ENCODE results near the gene TMED4. TPM values are rescaled to one million over a fixed set of nuclear protein-coding genes. Genes with fewer than 3 reads are reported as not detected.

Gene TMED4
- total RNA-seq, 1 experiment from 2014 or later = 67.3 TPM

GRCh38 chr7:44590910-44591309 is 8.9 kb upstream of the TMED4 start:
- no peaks in the 10 kb centered on the region for H3K27me3 ChIP-seq (ENCODE audit: insufficient read depth, low read length)
- TF ChIP-seq ZBTB33 (IDR thresholded peaks at IDR 0.05; ENCODE audit: extremely low read depth, insufficient replicate concordance, low read length) (no peak), CBX3 (IDR thresholded peaks at IDR 0.05; ENCODE audit: low read depth) (no peak), SP1 (IDR thresholded peaks at IDR 0.05; ENCODE audit: low read depth) (no peak), FOSL1 (IDR thresholded peaks at IDR 0.05; ENCODE audit: low read depth) (no peak), RAD21 (IDR thresholded peaks at IDR 0.05; ENCODE audit: low read depth) (no peak), EGR1 (IDR thresholded peaks at IDR 0.05; ENCODE audit: low read depth) (no peak), EZH2phosphoT487 (IDR thresholded peaks at IDR 0.05; ENCODE audit: borderline replicate concordance) (no peak), TCF7L2 (IDR thresholded peaks at IDR 0.05; ENCODE audit: borderline replicate concordance, extremely low read depth, insufficient read depth, insufficient read length) (no peak), MAX (IDR thresholded peaks at IDR 0.05) (no peak), POLR2A (IDR thresholded peaks at IDR 0.05; ENCODE audit: borderline replicate concordance, extremely low read depth, insufficient read depth, insufficient read length) (no peak), ELF1 (IDR thresholded peaks at IDR 0.05; ENCODE audit: borderline replicate concordance, low read depth) (no peak), REST (IDR thresholded peaks at IDR 0.05; ENCODE audit: low read depth) (no peak), ZNF274 (IDR thresholded peaks at IDR 0.05; ENCODE audit: low read depth, low read length) (no peak), YY1 (IDR thresholded peaks at IDR 0.05; ENCODE audit: extremely low read depth, insufficient replicate concordance, low read depth, low read length) (no peak), JUND (IDR thresholded peaks at IDR 0.05) (no peak), CEBPB (IDR thresholded peaks at IDR 0.05; ENCODE audit: low read depth) (no peak), SIN3A (IDR thresholded peaks at IDR 0.05; ENCODE audit: low read depth) (no peak), ZFX (IDR thresholded peaks at IDR 0.05) (no peak)
- ChIA-PET RAD21 (ENCODE audit: low non-redundant PET in 1 of 2, low total read pairs in 2 of 2, uncharacterized antibody in 2 of 2, unreplicated experiment in 2 of 2) (no interaction called here), POLR2A (interaction anchor here (0.7 kb wide), 1 partner anchor 14 kb away, joined by 3 read pairs; no protein-coding TSS in a partner anchor), CTCF (interaction anchor here (1.2 kb wide), 1 partner anchor 257 kb away, joined by 3 read pairs; no protein-coding TSS in a partner anchor)
- DNase-seq (ENCODE audit: low read depth, low spot score) = no peak
- H3K4me2 ChIP-seq (ENCODE audit: low read length) = no peak overlapping the region
- H3K9me2 ChIP-seq (ENCODE audit: insufficient read depth) = no peaks in the 10 kb centered on the region
- no peak overlapping the region for H3K27ac ChIP-seq (ENCODE audit: low read depth, low read length)
- H2AFZ ChIP-seq (ENCODE audit: low read depth, low read length, poor library complexity, severe bottlenecking) = no peak overlapping the region
- H3K79me2 ChIP-seq (ENCODE audit: insufficient read depth, low read length) = no peaks in the 10 kb centered on the region
- H4K20me1 ChIP-seq (ENCODE audit: insufficient read depth) = no peaks in the 10 kb centered on the region
- H3K9ac ChIP-seq (ENCODE audit: low read length) = no peak overlapping the region
- peaks cover 0 to 7% of the 10 kb centered on the region in 2 experiments; a peak in 2 of 4 replicates for H3K4me1 ChIP-seq (ENCODE audit: control insufficient read depth in 1 of 2, insufficient read depth in 2 of 2, low read length in 2 of 2)
- ATAC-seq = no peak
- intact Hi-C loops (cut with micrococcal nuclease) = loop anchor here (5.0 kb wide), 1 partner anchor 86 kb away; no protein-coding TSS in a partner anchor
- no peak overlapping the region for H3K4me3 ChIP-seq (replicated peaks in 1 of 2; ENCODE audit: low read depth in 1 of 2, low read length in 2 of 2)
- no peaks in the 10 kb centered on the region for H3K36me3 ChIP-seq (ENCODE audit: control insufficient read depth in 1 of 2, insufficient read depth in 2 of 2, low read length in 2 of 2)
- BruUV-seq (replicated peaks) = no TSS peak
- no peaks in the 10 kb centered on the region for H3K9me3 ChIP-seq (ENCODE audit: control insufficient read depth in 1 of 2, insufficient read depth in 1 of 2, low read depth in 1 of 2, low read length in 2 of 2)
